GDM1 (cell line): Measurements from ENCODE around the gene CRYL1.

Experiments used
- DNase-seq: peaks from one replicate; lab custom pipeline; 2025; lab: John Stamatoyannopoulos, UW

Gene CRYL1

DNA sequence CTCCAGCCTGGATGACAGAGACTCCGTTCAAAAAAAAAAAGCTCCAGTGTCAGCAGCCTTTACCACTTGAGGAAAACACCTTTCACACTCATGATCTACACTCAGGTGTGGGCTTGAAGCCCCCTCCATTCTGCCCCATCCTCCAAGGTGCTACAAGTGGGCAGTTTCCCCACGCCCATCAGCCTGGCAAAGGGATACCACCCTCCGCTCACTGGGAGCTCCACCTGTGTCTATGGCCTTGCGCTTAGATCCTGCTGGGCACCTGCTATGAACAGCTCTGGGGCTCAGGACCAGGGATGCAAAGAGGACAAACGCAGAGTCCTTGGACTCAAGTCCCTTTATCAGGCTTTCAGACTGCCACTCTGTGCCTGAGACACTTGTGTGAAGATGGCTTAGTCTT is 127.8 kb downstream of the CRYL1 start:
- no peak for DNase-seq

DNA sequence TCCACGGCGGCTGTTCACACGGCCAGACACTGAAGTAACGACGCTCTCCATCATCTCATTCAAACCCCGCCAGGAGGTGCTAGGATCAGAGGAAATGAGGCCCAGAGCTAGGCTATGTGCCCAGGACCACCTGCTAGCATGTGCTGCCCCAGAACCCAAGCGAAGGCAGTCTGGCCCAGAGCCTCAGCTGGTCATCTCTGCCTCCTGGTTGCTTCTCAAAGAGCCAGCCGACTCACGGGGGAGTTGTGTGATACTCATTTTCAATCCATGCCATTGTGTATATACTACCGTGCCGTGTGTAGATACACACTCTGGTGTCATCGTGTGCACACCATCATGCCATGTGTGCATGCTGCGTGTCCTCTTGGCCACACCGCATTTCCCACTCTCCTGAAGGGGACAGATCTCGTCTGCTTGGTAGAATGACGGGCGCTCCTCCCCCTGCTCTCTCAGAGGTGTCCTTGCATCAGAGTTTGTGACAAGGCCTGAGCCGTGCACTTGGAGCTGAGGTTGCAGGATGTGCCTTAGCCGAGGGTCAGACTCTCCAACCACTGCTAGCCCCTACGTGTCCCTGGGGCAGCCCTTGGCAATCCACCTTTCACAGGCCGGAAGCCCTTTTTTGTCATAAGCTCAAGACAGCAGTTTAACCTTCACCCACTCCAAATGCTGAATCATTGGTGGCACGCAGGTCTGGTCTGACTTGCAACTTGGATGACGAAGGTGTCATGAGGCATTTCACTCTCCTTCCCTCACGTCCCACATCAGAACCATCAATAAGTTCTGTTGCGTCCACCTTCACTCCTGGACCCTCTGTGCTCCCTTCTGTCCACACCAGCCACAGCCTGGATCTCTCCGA is 130.4 kb downstream of the CRYL1 start:
- no peak for DNase-seq

DNA sequence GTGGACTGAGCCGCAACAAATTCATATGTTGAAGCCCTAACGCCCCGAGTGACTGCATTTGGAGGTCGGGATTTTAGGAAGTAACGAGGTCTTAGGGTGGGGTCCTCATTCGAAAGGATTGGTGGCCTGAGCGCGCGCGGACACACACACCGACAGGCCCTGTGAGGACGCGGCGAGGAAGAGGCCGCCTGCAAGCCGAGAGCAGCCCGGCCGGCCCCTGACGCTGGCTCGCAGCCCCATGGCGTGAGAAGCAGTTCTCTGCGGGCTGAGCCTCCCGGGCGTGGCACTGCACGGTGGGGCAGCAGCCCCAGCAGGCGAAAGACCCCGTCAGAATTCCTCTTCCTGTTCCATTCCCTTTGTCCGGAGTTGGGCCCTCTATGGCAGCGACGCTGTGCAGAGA is 131.2 kb downstream of the CRYL1 start:
- no peak for DNase-seq

DNA sequence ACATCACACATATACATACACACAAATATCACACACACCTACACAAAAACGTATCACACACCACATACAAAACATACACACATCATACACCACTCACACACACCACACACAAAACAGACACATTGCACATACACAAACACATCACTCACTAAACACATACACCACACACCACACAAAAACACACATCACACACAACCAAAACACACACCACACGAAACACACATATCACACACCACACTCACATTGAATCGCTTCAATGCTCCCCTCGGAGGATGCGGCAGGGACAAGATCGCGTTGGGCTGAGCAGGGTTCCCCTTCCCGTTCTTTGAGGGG is 131.5 kb downstream of the CRYL1 start:
- DNase-seq = no peak

DNA sequence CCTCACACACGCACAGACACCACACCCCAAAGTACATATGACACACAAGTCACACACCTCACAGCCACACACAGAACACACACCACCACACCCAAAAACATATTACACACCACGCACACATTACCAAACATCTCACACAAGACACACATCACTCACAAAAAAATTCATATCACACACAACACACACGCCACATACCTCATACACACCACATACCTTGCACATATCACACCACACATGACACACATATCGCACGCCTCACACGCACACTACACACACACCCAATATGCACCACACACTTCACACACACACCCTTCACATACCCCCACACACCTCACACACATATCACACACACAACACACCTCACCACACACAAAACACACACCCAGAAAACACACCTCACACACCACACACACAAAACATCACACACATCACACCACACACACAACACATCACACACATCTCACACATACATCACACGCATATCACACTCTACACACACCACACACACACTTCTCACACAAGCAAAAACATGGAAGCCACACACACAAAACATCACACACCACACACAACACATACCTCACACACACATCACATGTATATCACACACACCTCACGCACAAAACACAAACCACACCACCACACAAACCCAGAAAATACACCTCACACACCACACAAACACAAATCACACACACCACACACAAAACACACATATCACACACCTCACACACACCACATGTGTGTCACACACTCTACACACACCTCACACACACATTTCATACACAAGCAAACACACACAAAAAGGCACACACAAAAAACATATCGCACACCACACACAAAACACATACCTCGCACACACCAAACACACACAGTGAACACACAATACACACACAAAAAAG is 132.1 kb downstream of the CRYL1 start:
- DNase-seq = no peak

DNA sequence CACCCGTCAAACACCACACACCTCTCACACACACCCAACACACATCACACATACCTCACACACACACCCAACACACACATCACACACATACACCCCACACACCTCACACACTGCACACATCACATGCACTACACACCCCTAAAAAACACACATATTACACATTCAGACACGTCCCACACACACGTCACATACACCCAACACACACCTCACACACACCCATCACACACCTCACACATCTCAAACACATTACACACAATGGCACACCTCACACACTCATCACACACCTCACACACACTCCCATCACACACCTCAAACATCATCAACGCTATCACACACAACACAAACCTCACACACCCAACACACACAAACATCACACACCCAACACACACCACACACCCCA is 133.1 kb downstream of the CRYL1 start:
- no peak for DNase-seq

DNA sequence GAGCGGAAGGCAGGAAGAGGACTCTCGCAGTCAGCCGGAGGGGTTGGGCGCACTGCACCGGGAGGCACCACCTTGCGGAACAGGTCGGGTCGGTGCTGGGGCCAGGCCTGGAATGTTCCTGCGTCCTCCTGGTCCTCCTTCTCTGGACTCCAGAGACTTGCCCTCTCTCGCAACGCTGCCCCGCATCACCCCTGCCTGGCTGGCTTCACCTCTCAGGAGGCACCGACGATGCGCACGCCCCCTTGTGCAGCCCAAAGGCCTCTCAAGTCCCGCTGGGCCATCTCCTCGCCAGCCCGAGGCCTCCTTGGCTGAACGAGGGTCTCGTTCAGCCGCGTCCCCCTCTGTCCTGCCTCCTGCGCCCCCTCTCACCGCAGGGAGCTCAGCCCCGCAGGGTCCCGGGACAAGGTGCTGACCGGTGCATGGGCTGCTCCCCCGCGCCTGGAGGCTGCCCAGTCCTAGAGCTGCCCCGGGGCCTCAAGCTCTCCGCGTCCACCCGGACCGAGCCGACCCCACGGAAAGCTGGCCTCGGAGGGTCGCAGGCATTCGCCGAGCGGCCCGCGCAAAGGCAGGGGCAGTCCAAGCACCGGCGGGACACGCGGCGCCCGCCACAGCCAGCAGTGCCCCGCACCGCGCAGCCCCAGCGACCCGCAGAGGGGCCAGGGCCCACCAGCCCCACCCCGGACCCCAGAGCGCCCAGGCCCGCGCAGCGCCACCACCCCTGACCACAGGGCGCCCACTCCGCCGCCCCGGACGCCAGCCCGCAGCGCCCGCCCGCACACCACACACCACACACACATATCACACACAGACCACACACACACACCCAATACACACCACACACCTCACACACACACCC is 133.8 kb downstream of the CRYL1 start:
- DNase-seq = no peak

DNA sequence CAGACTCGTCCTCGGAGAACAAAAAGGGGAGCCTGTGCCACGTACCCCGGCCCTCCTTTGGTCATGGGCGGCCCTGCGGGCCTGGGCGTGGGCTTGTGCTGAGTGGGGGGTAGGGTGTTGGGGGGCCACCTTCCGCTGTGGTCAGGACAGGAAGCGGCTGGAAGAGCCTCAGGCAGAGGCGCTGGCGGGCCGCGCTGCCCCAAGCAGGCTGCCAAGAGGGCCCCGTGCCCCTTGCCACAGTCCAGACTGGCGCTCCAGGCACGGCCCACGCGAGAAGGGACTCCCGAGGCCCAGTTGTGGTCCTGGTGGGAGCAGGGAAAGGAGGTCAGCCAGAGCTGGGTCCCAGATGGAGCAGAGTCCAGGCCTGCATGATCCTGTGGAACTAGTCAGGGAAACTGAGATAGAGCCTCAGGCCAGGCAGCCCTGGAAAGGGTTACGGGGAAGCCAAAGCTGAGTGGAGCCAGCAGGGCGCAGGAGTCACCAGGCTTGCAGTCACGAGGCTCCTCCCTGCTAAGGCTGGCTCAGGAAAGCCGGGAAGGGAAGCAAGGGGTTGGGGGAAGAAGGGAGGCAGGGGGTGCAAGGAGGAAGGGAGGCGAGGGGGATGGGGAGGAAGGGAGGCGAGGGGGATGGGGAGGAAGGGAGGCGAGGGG is 135.0 kb downstream of the CRYL1 start:
- DNase-seq = no peak

DNA sequence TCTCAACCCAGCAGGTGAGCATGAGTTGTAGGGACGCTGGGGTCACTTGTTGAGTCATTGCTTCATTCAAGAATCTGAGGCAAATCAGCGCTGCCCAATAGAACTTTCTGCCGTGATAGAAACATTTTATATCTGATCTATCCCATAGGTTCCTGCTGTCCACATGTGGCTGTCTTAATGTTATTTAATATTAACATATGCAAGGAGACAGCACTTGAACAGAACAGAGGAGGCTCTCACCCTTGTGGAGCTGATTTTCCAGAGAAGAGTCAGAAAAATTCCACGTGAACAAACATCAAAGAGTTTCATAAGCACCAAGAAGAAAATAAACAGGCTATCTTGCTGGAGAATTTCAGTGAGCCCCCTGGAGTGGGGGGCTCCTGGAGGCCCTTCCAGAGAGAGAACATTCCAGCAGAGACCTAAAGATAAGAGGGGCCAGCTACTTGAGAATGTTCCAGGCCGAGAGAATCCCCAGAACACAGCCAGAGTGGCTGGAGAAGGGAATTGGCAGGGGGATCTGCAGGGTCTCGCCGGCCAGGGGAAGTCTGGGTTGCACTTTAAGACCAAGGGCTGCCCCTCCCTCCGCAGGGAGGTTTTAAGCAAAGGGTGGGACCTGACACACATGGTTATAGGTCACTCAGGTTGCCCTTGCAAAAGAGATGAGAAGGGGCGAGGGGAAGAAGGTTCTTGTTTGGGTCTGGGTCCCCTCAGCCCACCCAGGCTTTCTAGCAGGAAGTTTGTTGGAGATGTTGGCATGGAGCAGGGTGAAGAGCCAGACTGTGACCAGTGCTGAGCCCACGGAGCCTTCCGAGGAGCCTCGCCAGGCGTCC is 135.7 kb downstream of the CRYL1 start:
- DNase-seq = no peak

DNA sequence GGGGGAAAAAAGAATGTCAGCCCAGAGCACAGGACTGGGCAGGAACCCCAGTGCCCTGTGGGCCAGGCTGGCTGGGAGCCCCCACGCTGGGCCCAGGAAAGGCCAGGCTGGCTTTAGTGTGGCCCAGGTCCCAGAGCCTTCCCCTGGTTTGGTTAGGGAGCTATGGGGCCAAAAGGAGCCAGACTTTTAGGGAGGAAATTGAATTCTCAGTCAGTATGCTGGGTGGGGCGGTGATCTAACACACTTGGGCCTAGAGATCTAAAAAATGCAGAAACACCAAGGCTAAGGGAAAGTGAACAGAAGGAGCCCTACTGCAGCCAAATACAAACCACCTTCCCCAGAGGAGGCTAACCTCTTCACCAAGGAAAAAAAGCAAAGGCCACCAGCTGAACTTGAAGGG is 137.5 kb downstream of the CRYL1 start:
- no peak for DNase-seq

DNA sequence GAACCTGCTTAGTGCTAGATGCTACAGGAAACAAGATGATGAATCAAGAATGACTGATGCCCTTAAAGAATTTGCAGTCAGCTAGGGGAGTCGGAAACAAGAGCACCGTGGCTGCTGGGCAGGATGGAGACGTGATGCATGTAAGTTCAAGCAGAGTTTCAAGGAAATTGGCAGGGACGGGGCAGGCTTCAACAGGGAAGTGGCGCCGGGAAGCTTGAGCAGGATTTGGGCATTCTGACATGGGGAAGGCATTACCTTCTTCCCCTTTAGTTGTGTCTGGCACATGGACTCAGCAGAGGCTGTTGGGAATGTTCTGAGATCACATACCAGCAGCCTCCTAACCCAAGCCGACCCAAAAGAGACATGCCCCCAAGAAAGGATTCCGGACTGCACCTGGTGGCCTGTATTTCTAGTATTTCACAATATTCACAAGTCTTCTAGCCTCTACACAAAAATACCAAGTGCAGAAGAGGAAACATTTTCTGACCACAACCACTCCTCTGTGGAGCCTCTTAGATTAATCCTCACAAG is 138.2 kb downstream of the CRYL1 start:
- no peak for DNase-seq

DNA sequence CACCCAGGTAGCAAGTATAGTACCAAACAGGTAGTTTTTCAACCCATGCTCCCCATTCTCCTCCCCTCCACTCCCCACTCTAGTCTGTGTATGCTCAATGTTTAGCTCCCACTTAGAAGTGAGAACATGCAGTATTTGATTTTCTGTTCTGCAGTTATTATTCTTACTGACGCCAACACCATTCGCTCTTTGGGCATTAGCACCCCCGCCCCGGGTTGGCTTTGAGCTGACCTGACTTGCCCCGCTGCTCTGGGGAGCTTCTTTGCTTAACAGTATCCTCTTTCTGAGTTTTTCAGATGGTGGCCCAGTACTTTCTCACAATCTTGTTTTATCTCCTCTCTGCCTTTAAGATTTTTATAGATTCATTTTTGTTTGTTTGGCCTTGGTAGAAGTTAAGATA is 138.7 kb downstream of the CRYL1 start:
- DNase-seq = no peak

DNA sequence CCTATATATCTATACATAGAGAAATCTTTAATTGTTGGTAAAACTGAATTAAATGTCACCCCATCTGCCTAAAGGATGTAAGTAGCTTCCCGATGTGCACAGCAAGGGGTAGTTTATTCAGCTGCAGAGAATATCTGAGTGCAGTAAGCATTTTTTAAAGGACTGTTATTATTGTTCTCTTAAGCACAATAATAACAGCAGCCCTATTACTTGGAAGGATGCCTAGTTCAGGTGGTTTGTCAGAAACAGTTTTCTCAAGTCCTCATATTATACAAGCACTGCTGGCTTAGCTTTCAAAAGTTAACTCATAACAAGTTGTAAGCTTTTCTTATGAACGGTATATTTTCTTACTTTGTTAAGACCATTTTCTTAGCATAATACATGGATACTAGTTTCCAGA is 142.6 kb downstream of the CRYL1 start:
- DNase-seq = no peak

DNA sequence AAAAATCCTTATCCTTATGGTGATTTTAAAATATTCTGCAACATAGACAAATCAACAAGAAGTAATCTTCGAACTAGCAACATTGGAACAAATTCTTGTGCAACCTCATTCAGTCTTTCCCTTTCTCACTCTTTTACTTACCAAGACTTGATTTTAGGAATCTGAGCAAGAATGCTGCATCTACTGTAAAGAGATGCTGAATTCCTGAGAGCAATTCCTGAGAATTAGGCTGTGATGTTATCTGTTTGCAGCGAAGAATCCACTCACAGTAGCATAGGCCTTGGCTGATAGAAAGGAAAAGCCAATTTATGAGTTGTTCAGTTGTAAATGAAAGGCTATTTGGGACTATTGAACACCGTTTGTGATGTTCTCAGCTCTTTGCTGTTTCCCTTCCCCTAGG is 144.3 kb downstream of the CRYL1 start:
- DNase-seq = no peak

DNA sequence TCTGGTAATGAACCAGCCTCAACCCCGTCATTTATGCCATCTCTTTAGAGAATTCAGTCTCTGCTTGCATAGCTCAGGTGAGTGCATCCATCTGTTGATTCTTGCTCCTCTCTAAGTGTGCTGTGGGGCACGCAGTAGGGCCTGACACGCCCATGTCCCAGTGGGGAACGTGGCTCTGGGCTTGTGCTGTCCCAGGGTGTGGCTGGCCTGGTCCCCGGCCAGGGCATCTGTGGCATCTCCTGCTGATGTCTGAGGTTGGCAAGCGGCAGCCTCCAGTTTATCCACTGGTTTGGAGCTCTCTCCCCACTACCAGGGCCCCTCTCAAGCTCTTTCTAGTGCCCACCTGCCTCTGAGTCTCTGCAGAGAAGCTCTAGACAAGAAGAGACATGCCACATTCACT is 146.9 kb downstream of the CRYL1 start:
- DNase-seq = no peak

DNA sequence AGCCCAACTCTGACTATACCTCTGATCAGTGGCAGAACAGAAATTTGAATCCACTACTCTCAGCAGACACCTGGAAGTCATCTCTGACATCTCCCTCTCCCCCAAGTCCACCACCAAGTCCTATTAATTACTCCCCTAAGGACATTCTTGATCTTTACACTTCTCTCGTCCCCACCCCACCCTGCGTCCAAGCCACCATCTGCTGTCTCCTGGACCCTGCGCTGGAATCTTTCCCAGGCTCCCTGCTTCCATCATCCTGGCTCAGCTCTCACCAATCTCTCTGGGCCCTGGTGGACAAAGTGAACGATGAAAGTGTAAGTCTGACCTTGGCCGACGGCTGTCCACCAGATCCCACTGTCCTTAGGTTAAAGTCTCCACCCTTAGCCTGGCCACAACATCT is 147.9 kb downstream of the CRYL1 start:
- no peak for DNase-seq

DNA sequence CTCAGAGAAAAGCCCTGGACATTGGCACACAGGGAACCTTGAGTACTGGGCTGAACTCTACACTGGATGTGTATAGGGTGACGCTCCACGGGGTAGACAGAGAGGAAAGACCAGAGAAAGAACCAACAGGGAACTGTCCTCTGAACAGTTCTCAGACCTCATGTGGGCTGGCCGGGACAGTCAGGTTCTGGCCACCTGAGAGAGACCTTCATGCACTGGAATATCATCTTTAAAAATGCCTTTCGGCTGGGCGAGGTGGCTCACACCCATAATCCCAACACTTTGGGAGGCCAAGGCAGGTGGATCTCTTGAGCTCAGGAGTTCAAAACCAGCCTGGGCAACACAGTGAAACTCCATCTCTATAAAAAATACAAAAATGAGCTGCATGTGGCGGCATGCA is 149.8 kb downstream of the CRYL1 start:
- DNase-seq = no peak

DNA sequence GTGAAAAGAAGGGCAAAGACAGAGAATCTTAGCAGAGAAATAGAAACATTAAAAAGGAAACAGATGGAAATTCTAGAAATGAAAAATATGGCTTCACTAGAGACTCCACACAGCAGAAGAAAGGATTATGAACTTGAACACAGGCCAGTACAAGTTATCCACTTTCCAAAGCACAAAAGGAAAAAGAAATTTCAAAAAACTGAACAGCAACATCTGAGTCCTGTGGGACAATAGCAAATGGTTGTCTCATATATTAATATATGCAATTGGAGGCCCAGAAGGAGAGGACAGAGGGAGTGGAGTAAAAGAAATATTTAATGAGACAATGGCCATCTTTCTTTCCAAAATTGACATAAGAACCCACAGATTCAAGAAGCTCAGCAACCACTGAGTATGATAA is 151.8 kb downstream of the CRYL1 start:
- DNase-seq = no peak

DNA sequence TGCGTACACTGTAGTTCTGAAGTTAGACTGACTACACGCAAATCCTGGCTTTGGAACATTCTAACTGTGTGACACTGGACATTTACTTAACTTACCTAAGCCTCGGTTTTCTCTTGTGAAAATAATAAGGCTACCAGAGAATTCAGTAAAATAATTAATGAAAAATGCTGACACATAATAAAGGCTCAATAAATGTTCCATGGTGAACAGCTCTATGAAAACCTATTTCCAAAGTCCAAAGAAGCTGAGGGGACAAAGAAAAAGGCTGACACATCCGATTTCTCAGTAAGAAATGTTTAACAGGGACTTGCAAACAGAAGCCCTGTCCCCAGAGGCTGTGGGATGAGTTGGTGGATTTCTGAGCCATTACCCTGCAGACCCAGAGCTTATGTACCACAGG is 153.8 kb downstream of the CRYL1 start:
- no peak for DNase-seq

DNA sequence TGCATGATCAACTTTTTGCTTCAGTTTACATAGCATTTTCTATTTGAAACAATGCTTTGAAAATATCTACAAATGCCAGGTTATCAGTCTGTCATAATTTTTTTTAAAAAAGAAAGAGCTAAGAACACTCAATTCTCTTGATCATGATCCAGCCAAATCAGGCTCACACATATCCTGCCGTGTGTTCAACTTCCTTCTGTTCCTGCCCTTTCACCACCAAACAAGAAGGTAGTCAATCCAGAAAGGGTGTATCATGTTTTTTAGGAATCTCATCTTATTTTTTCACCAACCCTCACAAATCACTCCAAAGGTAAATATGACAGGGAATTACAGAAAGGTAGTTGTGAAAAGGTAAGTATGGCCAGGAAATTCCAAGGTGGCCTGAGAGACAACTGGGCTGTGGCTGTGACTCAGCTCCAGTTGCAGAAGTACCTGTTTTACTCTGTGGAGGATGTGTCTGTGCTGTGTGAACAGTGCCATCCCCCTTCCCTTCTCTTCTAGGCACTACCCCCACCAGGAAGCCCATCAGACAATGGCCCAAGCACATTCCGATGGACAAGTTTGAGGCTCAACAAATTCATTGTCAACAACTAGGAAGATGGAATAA is 154.7 kb downstream of the CRYL1 start:
- no peak for DNase-seq
